RWPE1 (cell line): Measurements from ENCODE around the gene IL12RB2.
"Not testable (repeated sequence)": the region's sequence is repeated elsewhere in the genome, so short reads cannot be mapped to it uniquely, and the experiment has no call there.

Source experiments
- CTCF ChIA-PET: fragments of 350-600 bp; sonication (Branson Sonifier 250); formaldehyde crosslinking; extraction: SDS; loops from one replicate; lab custom pipeline; 2021; lab: Yijun Ruan, JAX
- POLR2A ChIA-PET: fragments of 400-600 bp; formaldehyde crosslinking; extraction: SDS; loops from one replicate; lab custom pipeline; 2020; ENCODE audit warnings: antibody characterized with exemption; ENCODE audit not compliant: low non-redundant PET; lab: Yijun Ruan, JAX
- DNase-seq: peaks from one replicate; pipeline ENCODE4 v3.0.0; 2012; ENCODE audit warnings: low spot score
- H3K27ac ChIP-seq: fragments of 450-650 bp; 2 replicates; pipeline ENCODE4 v1.5.1; 2017
- TF ChIP-seq, protein P1 (sequence below): fragments of 450-650 bp; conservative IDR thresholded peaks from 2 replicates; pipeline ENCODE4 v1.5.1; 2017; ENCODE audit warnings: low read depth, mild to moderate bottlenecking

Gene IL12RB2

DNA sequence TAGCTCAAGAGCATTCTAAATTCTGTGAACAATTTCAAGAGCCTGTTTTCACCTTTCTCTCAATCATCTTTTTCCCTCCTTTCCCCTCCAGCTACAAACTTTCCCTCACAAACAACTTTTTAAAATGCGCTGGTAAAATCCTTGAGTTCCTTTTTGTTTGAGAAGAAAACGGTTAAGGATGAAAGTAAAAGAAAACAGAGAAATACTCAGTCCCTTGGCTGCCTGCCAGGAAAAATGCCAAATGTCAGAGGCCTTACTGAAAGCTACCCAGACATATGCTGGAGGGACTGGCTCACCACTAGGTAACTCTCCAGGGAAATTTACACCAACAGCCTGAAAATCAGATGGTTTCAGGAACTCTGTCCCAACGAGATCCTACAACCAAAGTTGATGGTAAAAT lies 133.5 kb downstream of the IL12RB2 start:
- DNase-seq: no peak
- CTCF ChIA-PET: interaction anchor here (0.6 to 0.7 kb wide), 2 partner anchors 23 to 133 kb away, joined by 3 read pairs; partner anchors contain the start of gene IL12RB2
- H3K27ac ChIP-seq: no peak overlapping the region
- TF ChIP-seq, protein P1, sequence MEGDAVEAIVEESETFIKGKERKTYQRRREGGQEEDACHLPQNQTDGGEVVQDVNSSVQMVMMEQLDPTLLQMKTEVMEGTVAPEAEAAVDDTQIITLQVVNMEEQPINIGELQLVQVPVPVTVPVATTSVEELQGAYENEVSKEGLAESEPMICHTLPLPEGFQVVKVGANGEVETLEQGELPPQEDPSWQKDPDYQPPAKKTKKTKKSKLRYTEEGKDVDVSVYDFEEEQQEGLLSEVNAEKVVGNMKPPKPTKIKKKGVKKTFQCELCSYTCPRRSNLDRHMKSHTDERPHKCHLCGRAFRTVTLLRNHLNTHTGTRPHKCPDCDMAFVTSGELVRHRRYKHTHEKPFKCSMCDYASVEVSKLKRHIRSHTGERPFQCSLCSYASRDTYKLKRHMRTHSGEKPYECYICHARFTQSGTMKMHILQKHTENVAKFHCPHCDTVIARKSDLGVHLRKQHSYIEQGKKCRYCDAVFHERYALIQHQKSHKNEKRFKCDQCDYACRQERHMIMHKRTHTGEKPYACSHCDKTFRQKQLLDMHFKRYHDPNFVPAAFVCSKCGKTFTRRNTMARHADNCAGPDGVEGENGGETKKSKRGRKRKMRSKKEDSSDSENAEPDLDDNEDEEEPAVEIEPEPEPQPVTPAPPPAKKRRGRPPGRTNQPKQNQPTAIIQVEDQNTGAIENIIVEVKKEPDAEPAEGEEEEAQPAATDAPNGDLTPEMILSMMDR: no peak
- POLR2A ChIA-PET: no interaction called here

DNA sequence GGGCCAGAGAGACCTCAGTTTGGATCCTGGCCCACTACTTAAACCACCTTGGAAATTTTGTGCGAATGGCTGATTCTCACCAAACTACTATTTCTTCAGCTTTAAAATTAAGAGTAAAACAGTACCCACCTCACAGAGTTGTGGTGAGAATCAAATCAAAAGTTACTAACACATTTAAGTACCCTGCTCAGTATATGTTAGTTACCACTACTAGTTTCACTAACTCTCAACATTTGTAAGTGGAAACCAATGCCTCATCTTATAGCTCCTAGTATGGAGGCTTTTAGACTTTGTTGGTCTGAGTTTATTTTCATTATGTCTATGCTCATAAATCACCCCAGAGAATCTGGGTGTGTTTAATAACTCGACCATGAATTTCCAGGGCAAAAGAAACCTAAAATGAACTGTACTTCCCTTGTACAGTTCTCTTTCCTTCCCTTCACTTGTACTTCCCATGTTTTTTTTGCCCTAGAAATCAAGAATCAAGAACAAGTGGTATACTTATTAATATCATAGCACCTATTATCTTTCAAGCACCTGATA lies 134.1 kb downstream of the IL12RB2 start:
- TF ChIP-seq, protein P1: no peak
- DNase-seq: no peak
- no peak overlapping the region for H3K27ac ChIP-seq
- ChIA-PET CTCF (interaction anchor here (0.6 to 0.7 kb wide), 2 partner anchors 22 to 243 kb away, joined by 3 read pairs; no protein-coding TSS in a partner anchor), POLR2A (no interaction called here)

DNA sequence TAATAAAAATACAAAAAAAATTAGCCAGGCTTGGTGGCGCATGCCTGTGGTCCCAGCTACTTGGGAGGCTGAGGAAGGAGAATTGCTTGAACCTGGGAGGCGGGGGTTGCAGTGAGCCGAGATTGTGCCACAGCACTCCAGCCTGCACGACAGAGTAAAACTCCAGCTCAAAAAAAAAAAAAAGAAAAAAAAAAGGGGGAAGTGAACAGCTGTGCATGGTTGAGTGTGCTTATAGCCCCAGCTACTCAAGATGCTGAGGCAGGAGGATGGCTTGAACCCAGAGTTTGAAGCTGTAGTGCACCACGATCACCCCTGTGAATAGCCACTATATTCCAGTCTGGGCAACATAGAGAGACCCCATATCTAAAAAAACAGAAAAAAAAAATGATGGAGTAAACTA lies 138.3 kb downstream of the IL12RB2 start:
- H3K27ac ChIP-seq, POLR2A ChIA-PET, DNase-seq, CTCF ChIA-PET: not testable (repeated sequence)
